ENCODE data around the gene TKT. TPM values are rescaled to one million over a fixed set of nuclear protein-coding genes. Genes with fewer than 3 reads are reported as not detected.

The TKT gene
- total RNA-seq, 1 experiment from 2014 or later = 339 TPM

- peak overlapping the region; percentile 39 for H3K27ac Mint-ChIP-seq (ENCODE audit: unreplicated experiment)
- Histone ChIP-seq H3K4me1 (peaks cover 24% of the 10 kb centered on the region), H3K27me3 (replicated peaks; ENCODE audit: control insufficient read depth, insufficient read depth, low read length) (no peaks in the 10 kb centered on the region), H3K36me3 (ENCODE audit: control insufficient read depth, insufficient read depth, low read length) (no peaks in the 10 kb centered on the region), H3K9me3 (no peaks in the 10 kb centered on the region), H3K4me3 (ENCODE audit: low read depth, low read length) (no peak overlapping the region)
- H3K4me3 Mint-ChIP-seq (ENCODE audit: unreplicated experiment) = no peak overlapping the region
- BruUV-seq (replicated peaks) = no TSS peak
- peaks cover 2% of the 10 kb centered on the region for H3K36me3 Mint-ChIP-seq (ENCODE audit: insufficient read depth, unreplicated experiment)
- no peaks in the 10 kb centered on the region for H3K27me3 Mint-ChIP-seq (ENCODE audit: insufficient read depth, unreplicated experiment)
- ChIA-PET POLR2A (no interaction called here), CTCF (interaction anchor here (0.6 kb wide), 1 partner anchor 314 kb away, joined by 4 read pairs; no protein-coding TSS in a partner anchor)
- TF ChIP-seq CTCF (IDR thresholded peaks at IDR 0.05; ENCODE audit: insufficient read depth in 1 of 2, low read depth in 1 of 2, low read length in 1 of 2, severe bottlenecking in 1 of 2, unreplicated experiment in 1 of 2) = no peak
- no peaks in the 10 kb centered on the region for H3K9me3 Mint-ChIP-seq (ENCODE audit: unreplicated experiment)
- no peak for DNase-seq
- peaks cover 25% of the 10 kb centered on the region for H3K4me1 Mint-ChIP-seq (ENCODE audit: low read depth, unreplicated experiment)
- intact Hi-C loops (cut with micrococcal nuclease; ENCODE audit: unreplicated experiment) = loop anchor here (5.0 kb wide), 1 partner anchor 107 kb away; no protein-coding TSS in a partner anchor
Observed at GRCh38 chr3:53264718-53265117, 8.9 kb upstream of the TKT start.

GRCh38 chr3:53263907-53264306 lies 8.1 kb upstream of the TKT start:
- no peak overlapping the region for H3K27ac Mint-ChIP-seq (ENCODE audit: unreplicated experiment)
- no peak for TF ChIP-seq CTCF (IDR thresholded peaks at IDR 0.05; ENCODE audit: insufficient read depth in 1 of 2, low read depth in 1 of 2, low read length in 1 of 2, severe bottlenecking in 1 of 2, unreplicated experiment in 1 of 2)
- BruUV-seq (replicated peaks) = no TSS peak
- Histone ChIP-seq H3K27me3 (replicated peaks; ENCODE audit: control insufficient read depth, insufficient read depth, low read length) (no peaks in the 10 kb centered on the region), H3K36me3 (ENCODE audit: control insufficient read depth, insufficient read depth, low read length) (no peaks in the 10 kb centered on the region), H3K4me3 (ENCODE audit: low read depth, low read length) (no peak overlapping the region), H3K9me3 (no peaks in the 10 kb centered on the region), H3K4me1 (peaks cover 21% of the 10 kb centered on the region)
- intact Hi-C loops (cut with micrococcal nuclease; ENCODE audit: unreplicated experiment) = no loop called here
- no peaks in the 10 kb centered on the region for H3K27me3 Mint-ChIP-seq (ENCODE audit: insufficient read depth, unreplicated experiment)
- POLR2A ChIA-PET = no interaction called here
- H3K4me3 Mint-ChIP-seq (ENCODE audit: unreplicated experiment) = no peak overlapping the region
- no peaks in the 10 kb centered on the region for H3K9me3 Mint-ChIP-seq (ENCODE audit: unreplicated experiment)
- peaks cover 28% of the 10 kb centered on the region for H3K4me1 Mint-ChIP-seq (ENCODE audit: low read depth, unreplicated experiment)
- DNase-seq = no peak
- H3K36me3 Mint-ChIP-seq (ENCODE audit: insufficient read depth, unreplicated experiment) = no peaks in the 10 kb centered on the region
- CTCF ChIA-PET = interaction anchor here (0.6 kb wide), 1 partner anchor 12 kb away, joined by 3 read pairs; no protein-coding TSS in a partner anchor

GRCh38 chr3:53261712-53262111 lies 5.9 kb upstream of the TKT start:
- H3K27me3 Mint-ChIP-seq (ENCODE audit: insufficient read depth, unreplicated experiment) = no peaks in the 10 kb centered on the region
- Histone ChIP-seq H3K4me1 (peaks cover 13% of the 10 kb centered on the region; the same call in 1 of the 2 replicates), H3K9me3 (no peaks in the 10 kb centered on the region), H3K4me3 (ENCODE audit: low read depth, low read length) (no peak overlapping the region), H3K27me3 (replicated peaks; ENCODE audit: control insufficient read depth, insufficient read depth, low read length) (no peaks in the 10 kb centered on the region), H3K36me3 (ENCODE audit: control insufficient read depth, insufficient read depth, low read length) (no peaks in the 10 kb centered on the region)
- no peaks in the 10 kb centered on the region for H3K9me3 Mint-ChIP-seq (ENCODE audit: unreplicated experiment)
- TF ChIP-seq CTCF (IDR thresholded peaks at IDR 0.05; ENCODE audit: insufficient read depth in 1 of 2, low read depth in 1 of 2, low read length in 1 of 2, severe bottlenecking in 1 of 2, unreplicated experiment in 1 of 2) = no peak
- peaks cover 23% of the 10 kb centered on the region for H3K4me1 Mint-ChIP-seq (ENCODE audit: low read depth, unreplicated experiment)
- intact Hi-C loops (cut with micrococcal nuclease; ENCODE audit: unreplicated experiment) = no loop called here
- BruUV-seq (replicated peaks) = no TSS peak
- no peaks in the 10 kb centered on the region for H3K36me3 Mint-ChIP-seq (ENCODE audit: insufficient read depth, unreplicated experiment)
- ChIA-PET POLR2A (no interaction called here), CTCF (no interaction called here)
- peak overlapping the region; percentile 55 for H3K27ac Mint-ChIP-seq (ENCODE audit: unreplicated experiment)
- no peak overlapping the region for H3K4me3 Mint-ChIP-seq (ENCODE audit: unreplicated experiment)
- no peak for DNase-seq

Measured in Caco-2 (cell line).